Trophoblast cell (in vitro differentiated cells and primary cell): Measurements from ENCODE around the gene HSP90AB1.

Experiments used
- DNase-seq, 2 donors: peaks; one replicate each; pipeline ENCODE4 v3.0.0-alpha.2; 2016
- H2AFZ ChIP-seq: 2 replicates; pipeline ENCODE4 v1.6.1; 2013; ENCODE audit warnings: low read length, moderate library complexity, mild to moderate bottlenecking; ENCODE audit not compliant: insufficient read depth, poor library complexity
- H2AK5ac ChIP-seq: 2 replicates; pipeline ENCODE4 v1.6.1; 2013; ENCODE audit warnings: mild to moderate bottlenecking, low read length
- H2BK120ac ChIP-seq: 2 replicates; pipeline ENCODE4 v1.6.1; 2013; ENCODE audit warnings: low read length, mild to moderate bottlenecking, moderate library complexity; ENCODE audit not compliant: insufficient read depth, poor library complexity
- H2BK12ac ChIP-seq: 2 replicates; pipeline ENCODE4 v1.6.1; 2013; ENCODE audit warnings: mild to moderate bottlenecking, low read length, moderate library complexity
- H2BK5ac ChIP-seq: 2 replicates; pipeline ENCODE4 v1.6.1; 2013; ENCODE audit warnings: low read length, low read depth, moderate library complexity, mild to moderate bottlenecking; ENCODE audit not compliant: poor library complexity
- H3K14ac ChIP-seq: 2 replicates; pipeline ENCODE4 v1.6.1; 2013; ENCODE audit warnings: mild to moderate bottlenecking, low read length
- H3K18ac ChIP-seq: 2 replicates; pipeline ENCODE4 v1.6.1; 2013; ENCODE audit warnings: mild to moderate bottlenecking, low read length
- H3K23ac ChIP-seq: 2 replicates; pipeline ENCODE4 v1.6.1; 2013; ENCODE audit warnings: low read length
- H3K27ac ChIP-seq: 2 replicates; pipeline ENCODE4 v1.5.1; 2013; ENCODE audit warnings: low read depth, mild to moderate bottlenecking, inconsistent platforms, low read length, moderate library complexity
- H3K27me3 ChIP-seq: 2 replicates; pipeline ENCODE4 v1.6.1; 2013; ENCODE audit warnings: inconsistent platforms, mild to moderate bottlenecking, low read length, moderate library complexity; ENCODE audit not compliant: insufficient read depth
- H3K36me3 ChIP-seq, 2 experiments: 1 replicate in 1 of 2; 2 replicates in 1 of 2; pipeline ENCODE4 v1.6.1; 2013; ENCODE audit warnings: low read length in 2 of 2, mild to moderate bottlenecking in 2 of 2, moderate library complexity in 1 of 2; ENCODE audit not compliant: insufficient read depth in 2 of 2, control insufficient read depth in 1 of 2
- H3K4ac ChIP-seq: 2 replicates; pipeline ENCODE4 v1.6.1; 2013; ENCODE audit warnings: low read depth, mild to moderate bottlenecking, low read length, moderate library complexity
- H3K4me1 ChIP-seq, 2 experiments: 1 replicate in 1 of 2; 2 replicates in 1 of 2; pipeline ENCODE4 v1.6.1; 2013; ENCODE audit warnings: low read length in 2 of 2, mild to moderate bottlenecking in 2 of 2, moderate library complexity in 1 of 2; ENCODE audit not compliant: insufficient read depth in 2 of 2, control insufficient read depth in 1 of 2
- H3K4me2 ChIP-seq: 2 replicates; pipeline ENCODE4 v1.6.1; 2013; ENCODE audit warnings: inconsistent platforms, mild to moderate bottlenecking, low read length, moderate library complexity
- H3K4me3 ChIP-seq: 2 replicates; pipeline ENCODE4 v1.5.1; 2013; ENCODE audit warnings: mild to moderate bottlenecking, low read depth, low read length, inconsistent platforms
- H3K79me1 ChIP-seq: one replicate; pipeline ENCODE4 v1.6.1; 2013; ENCODE audit warnings: low read length
- H3K79me2 ChIP-seq: 2 replicates; pipeline ENCODE4 v1.6.1; 2013; ENCODE audit warnings: low read length, mild to moderate bottlenecking; ENCODE audit not compliant: control insufficient read depth, insufficient read depth, poor library complexity
- H3K9ac ChIP-seq: 2 replicates; pipeline ENCODE4 v1.6.1; 2013; ENCODE audit warnings: mild to moderate bottlenecking, low read length
- H3K9me3 ChIP-seq: 2 replicates; pipeline ENCODE4 v1.6.1; 2013; ENCODE audit warnings: low read depth, mild to moderate bottlenecking, control low read depth, inconsistent platforms, low read length; ENCODE audit not compliant: insufficient read depth
- H4K12ac ChIP-seq: 2 replicates; pipeline ENCODE4 v1.6.1; 2013; ENCODE audit warnings: low read depth, mild to moderate bottlenecking, low read length, moderate library complexity
- H4K8ac ChIP-seq: 2 replicates; pipeline ENCODE4 v1.6.1; 2013; ENCODE audit warnings: low read depth, mild to moderate bottlenecking, low read length, moderate library complexity
- H4K91ac ChIP-seq: one replicate; pipeline ENCODE4 v1.6.1; 2013; ENCODE audit warnings: low read depth, mild to moderate bottlenecking, low read length, moderate library complexity
- WGBS: extraction: QIAGEN DNeasy Blood & Tissue Kit; methylation state at CpG from one replicate; pipeline ENCODE4 v1.1.7; 2013; ENCODE audit warnings: missing lambda C conversion rate; ENCODE audit not compliant: insufficient read length, insufficient coverage; ENCODE audit errors: extremely low coverage; 5-methylcytosine and 5-hydroxymethylcytosine counted together

The HSP90AB1 gene

DNA sequence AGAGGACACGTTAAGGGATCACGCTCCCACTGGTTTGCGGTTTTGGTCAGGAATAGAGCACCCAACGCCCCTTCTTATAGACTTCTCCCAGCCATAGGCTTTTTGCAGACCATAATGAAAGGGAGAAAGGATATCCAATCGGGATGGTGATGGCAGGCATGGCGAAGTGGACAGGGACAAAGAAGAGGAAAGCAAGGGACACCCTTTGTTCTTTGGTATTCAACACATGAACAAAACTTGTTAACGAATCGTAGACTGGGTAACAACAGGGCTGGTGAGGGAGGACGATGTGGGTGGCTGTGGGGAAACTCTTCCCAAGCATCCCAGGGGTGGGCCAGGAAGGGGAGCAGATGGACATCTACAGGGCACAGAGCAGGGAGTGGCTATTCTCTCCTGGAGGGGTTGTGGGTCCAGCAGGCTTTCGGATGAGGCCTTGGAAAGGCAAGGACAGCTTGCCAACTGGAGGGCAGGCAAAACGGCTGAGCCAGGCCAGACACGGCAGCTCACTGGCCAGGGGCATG, 1.4 kb upstream of the HSP90AB1 start:
- WGBS, result no CpG with 5 or more reads among the region's 12 CpGs
- no peak overlapping the region for H3K4ac ChIP-seq
- H3K18ac ChIP-seq, result peak overlapping the region; percentile 54
- H3K9ac ChIP-seq, result no peak overlapping the region
- H3K79me2 ChIP-seq, result peaks cover 21% of the 10 kb centered on the region
- H3K79me1 ChIP-seq, result peaks cover 16% of the 10 kb centered on the region
- peaks cover 1% of the 10 kb centered on the region for H3K9me3 ChIP-seq
- peak overlapping the region; percentile 86 for H3K4me2 ChIP-seq
- peak overlapping the region; percentile 16 for H3K14ac ChIP-seq
- no peak overlapping the region for H2AFZ ChIP-seq
- peak overlapping the region; percentile 60 for H3K4me3 ChIP-seq
- no peak overlapping the region for H3K23ac ChIP-seq
- peak overlapping the region; percentile 12 for H2BK12ac ChIP-seq
- H3K36me3 ChIP-seq, result peaks cover 10 to 19% of the 10 kb centered on the region in 2 experiments
- peak overlapping the region; percentile 16 for H2AK5ac ChIP-seq
- peak overlapping the region; percentile 19 for H2BK120ac ChIP-seq
- H2BK5ac ChIP-seq, result no peak overlapping the region
- no peak overlapping the region for H3K27ac ChIP-seq
- no peaks in the 10 kb centered on the region for H3K27me3 ChIP-seq
- H4K8ac ChIP-seq, result peak overlapping the region; percentile 72
- H4K91ac ChIP-seq, result peak overlapping the region; percentile 31
- H4K12ac ChIP-seq, result peak overlapping the region; percentile 57
- peaks cover 2 to 10% of the 10 kb centered on the region in 2 experiments for H3K4me1 ChIP-seq
- DNase-seq, result no peak

DNA sequence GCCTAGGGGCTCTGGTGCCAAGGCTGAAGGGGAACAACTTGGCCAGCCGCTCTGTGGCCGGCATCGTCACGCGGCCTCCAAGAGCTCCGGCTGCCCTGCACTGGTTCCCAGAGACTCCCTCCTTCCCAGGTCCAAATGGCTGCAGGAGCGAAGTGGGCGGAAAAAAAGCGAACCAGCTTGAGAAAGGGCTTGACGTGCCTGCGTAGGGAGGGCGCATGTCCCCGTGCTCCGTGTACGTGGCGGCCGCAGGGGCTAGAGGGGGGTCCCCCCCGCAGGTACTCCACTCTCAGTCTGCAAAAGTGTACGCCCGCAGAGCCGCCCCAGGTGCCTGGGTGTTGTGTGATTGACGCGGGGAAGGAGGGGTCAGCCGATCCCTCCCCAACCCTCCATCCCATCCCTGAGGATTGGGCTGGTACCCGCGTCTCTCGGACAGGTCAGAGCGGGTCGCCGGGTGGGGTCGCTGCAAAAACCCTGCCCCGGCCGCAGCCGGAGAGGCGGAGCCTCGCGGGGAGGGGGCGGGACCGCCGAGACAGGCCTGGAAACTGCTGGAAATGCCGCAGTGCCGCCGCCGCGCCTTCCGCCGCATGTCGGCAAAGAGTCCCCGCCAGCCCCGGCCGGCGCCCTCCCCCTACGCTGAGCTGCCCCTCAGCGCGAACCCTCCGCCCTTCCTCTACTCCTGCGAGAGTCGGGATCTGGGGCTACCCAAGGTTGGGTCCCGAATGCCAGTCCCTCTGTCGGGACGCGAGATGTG, 814 bp upstream of the HSP90AB1 start:
- H3K27ac ChIP-seq, result peak overlapping the region; percentile 65
- H2BK120ac ChIP-seq, result peak overlapping the region; percentile 78
- H3K9me3 ChIP-seq, result peaks cover 1% of the 10 kb centered on the region
- peak overlapping the region; percentile 60 for H2BK5ac ChIP-seq
- H3K9ac ChIP-seq, result peak overlapping the region; percentile 62
- peak overlapping the region; percentile 61 for H2AFZ ChIP-seq
- no peaks in the 10 kb centered on the region for H3K27me3 ChIP-seq
- peak overlapping the region; percentile 86 for H3K4me2 ChIP-seq
- peak overlapping the region; percentile 82 for H4K8ac ChIP-seq
- H4K12ac ChIP-seq, result peak overlapping the region; percentile 57
- H3K18ac ChIP-seq, result peak overlapping the region; percentile 54
- H3K36me3 ChIP-seq, result peaks cover 10 to 25% of the 10 kb centered on the region in 2 experiments
- H3K79me2 ChIP-seq, result peaks cover 21% of the 10 kb centered on the region
- H3K4ac ChIP-seq, result peak overlapping the region; percentile 46
- peaks cover 2 to 10% of the 10 kb centered on the region in 2 experiments for H3K4me1 ChIP-seq
- peak overlapping the region; percentile 62 for H3K14ac ChIP-seq
- WGBS, result no CpG with 5 or more reads among the region's 62 CpGs
- H4K91ac ChIP-seq, result peak overlapping the region; percentile 78
- H3K23ac ChIP-seq, result no peak overlapping the region
- peak; percentile 90 to 96 for DNase-seq
- peaks cover 16% of the 10 kb centered on the region for H3K79me1 ChIP-seq
- H2BK12ac ChIP-seq, result peak overlapping the region; percentile 7
- peak overlapping the region; percentile 81 for H3K4me3 ChIP-seq
- peak overlapping the region; percentile 16 for H2AK5ac ChIP-seq

DNA sequence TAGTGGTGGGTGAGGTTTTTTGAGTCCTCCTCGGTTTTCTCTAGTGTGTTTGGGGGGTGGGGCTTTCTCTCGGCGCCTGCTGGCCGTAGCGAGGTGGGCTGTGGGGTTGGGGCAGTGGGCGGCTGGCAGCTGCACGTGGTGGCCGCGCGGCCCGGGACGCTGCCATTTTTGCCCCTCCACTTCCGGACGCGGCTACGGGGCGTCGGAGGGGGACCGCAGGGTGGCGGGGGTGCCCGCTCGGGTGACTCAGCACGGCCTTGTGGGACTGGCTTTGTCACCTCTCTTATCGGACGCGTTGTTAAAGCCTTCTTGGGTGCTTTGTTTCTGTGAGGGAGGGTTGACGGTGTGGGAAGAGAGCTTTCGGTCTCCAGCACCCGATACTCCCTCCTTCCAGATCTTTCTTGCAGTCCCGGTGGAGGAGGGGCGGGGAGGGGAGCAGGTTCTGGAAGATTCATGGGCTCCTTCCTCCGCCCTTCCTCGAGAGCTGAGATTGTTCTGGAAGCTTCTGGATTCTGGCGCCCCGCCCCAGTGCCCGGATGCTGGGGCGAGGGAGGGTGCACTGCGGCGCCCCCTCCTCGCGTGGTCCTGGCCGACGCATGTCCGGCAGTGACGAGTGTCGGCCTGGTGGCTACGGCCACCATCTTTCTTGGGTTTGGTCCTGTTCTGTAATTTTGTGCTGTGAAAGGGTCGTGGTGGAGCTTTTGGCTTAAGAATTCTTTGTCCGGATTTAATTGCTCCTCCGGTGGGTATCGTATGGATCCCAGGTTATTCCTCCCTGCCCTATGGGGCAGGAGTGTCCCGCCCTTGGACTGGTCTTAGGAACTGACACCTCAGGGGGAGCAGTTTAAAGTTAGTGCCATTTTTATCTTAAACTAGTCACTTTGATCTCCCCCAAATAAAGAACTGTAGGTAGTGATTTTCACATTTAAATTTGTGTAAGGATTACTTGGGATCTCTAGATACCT, 719 bp downstream of the HSP90AB1 start:
- Histone ChIP-seq H2AK5ac (peak overlapping the region; percentile 70), H3K36me3 (peaks cover 19 to 39% of the 10 kb centered on the region in 2 experiments)

DNA sequence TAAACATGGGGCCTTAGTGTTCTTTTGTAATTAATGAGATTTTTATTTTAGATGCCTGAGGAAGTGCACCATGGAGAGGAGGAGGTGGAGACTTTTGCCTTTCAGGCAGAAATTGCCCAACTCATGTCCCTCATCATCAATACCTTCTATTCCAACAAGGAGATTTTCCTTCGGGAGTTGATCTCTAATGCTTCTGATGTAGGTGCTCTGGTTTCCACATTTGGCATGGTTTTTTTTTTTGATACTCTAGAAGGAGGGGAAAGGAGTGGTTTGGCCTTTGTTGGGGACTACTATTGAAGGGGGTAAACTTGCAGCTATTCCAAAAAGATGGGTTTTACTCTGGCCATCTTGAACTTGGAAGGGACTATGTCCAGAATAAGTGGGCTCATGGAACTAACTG, 1.7 kb downstream of the HSP90AB1 start:
- WGBS, result no CpG with 5 or more reads among the region's 1 CpG

More for the DNA sequence above, 719 bp downstream of the HSP90AB1 start:
- Histone ChIP-seq H3K27ac (peak overlapping the region; percentile 82), H3K9me3 (no peaks in the 10 kb centered on the region), H4K91ac (peak overlapping the region; percentile 88), H3K18ac (peak overlapping the region; percentile 71), H3K79me1 (peaks cover 16% of the 10 kb centered on the region), H3K14ac (peak overlapping the region; percentile 94), H2BK120ac (peak overlapping the region; percentile 59), H2BK12ac (no peak overlapping the region), H3K4ac (peak overlapping the region; percentile 100), H3K79me2 (peaks cover 21% of the 10 kb centered on the region), H3K4me2 (peak overlapping the region; percentile 77), H4K12ac (peak overlapping the region; percentile 23), H3K27me3 (no peaks in the 10 kb centered on the region), H3K4me3 (peak overlapping the region; percentile 88), H2BK5ac (peak overlapping the region; percentile 60), H3K4me1 (peaks cover 2 to 10% of the 10 kb centered on the region in 2 experiments), H3K9ac (peak overlapping the region; percentile 95), H2AFZ (peak overlapping the region; percentile 61), H3K23ac (no peak overlapping the region), H4K8ac (peak overlapping the region; percentile 84)
- peak; percentile 48 to 52 for DNase-seq
- WGBS, result no CpG with 5 or more reads among the region's 52 CpGs

More for the DNA sequence above, 1.7 kb downstream of the HSP90AB1 start:
- peak overlapping the region; percentile 77 for H3K4me2 ChIP-seq
- H3K79me2 ChIP-seq, result peaks cover 21% of the 10 kb centered on the region
- no peak overlapping the region for H3K18ac ChIP-seq
- H3K4me1 ChIP-seq, result peaks cover 2 to 10% of the 10 kb centered on the region in 2 experiments
- peaks cover 28 to 49% of the 10 kb centered on the region in 2 experiments for H3K36me3 ChIP-seq
- H4K8ac ChIP-seq, result no peak overlapping the region
- peaks cover 16% of the 10 kb centered on the region for H3K79me1 ChIP-seq
- DNase-seq, result no peak
- H3K27me3 ChIP-seq, result no peaks in the 10 kb centered on the region
- no peak overlapping the region for H2AK5ac ChIP-seq
- H4K91ac ChIP-seq, result no peak overlapping the region
- no peak overlapping the region for H2BK5ac ChIP-seq
- H3K14ac ChIP-seq, result no peak overlapping the region
- no peak overlapping the region for H3K27ac ChIP-seq
- H3K4ac ChIP-seq, result peak overlapping the region; percentile 84
- H2BK12ac ChIP-seq, result no peak overlapping the region
- no peak overlapping the region for H4K12ac ChIP-seq
- H2BK120ac ChIP-seq, result no peak overlapping the region
- H3K9me3 ChIP-seq, result no peaks in the 10 kb centered on the region
- H2AFZ ChIP-seq, result no peak overlapping the region
- no peak overlapping the region for H3K9ac ChIP-seq
- H3K4me3 ChIP-seq, result no peak overlapping the region
- no peak overlapping the region for H3K23ac ChIP-seq
